OCI-LY7 (cell line): ENCODE measurements around the gene LIAS. TPM values are rescaled to one million over a fixed set of nuclear protein-coding genes. Genes with fewer than 3 reads are reported as not detected.

Experiments used
- BruUV-seq: library from RNA; stranded (reverse); fragments of 400-500 nt; replicated peaks from 2 replicates; lab custom pipeline; 2021; lab: Mats Ljungman, UMichigan
- CTCF ChIA-PET: fragments of 300-600 bp; sonication (Branson Sonifier 250); formaldehyde crosslinking; loops from one replicate; lab custom pipeline; 2022; ENCODE audit warnings: antibody characterized with exemption; ENCODE audit not compliant: unreplicated experiment; lab: Charles Lee
- POLR2A ChIA-PET: fragments of 300-600 bp; sonication (Branson Sonifier 250); formaldehyde crosslinking; loops from one replicate; lab custom pipeline; 2022; ENCODE audit warnings: antibody characterized with exemption; lab: Charles Lee
- DNase-seq: peaks from one replicate; pipeline ENCODE4 v3.0.0-alpha.2; 2015; ENCODE audit warnings: low spot score
- H2AFZ ChIP-seq: fragments of 200-600 bp; sonication (generic), shearing (Covaris generic); 2 replicates; pipeline ENCODE4 v1.6.1; 2014; ENCODE audit warnings: mild to moderate bottlenecking, antibody characterized with exemption, low read length, moderate library complexity
- H3K27ac ChIP-seq: fragments of 200-600 bp; sonication (generic); 2 replicates; pipeline ENCODE4 v1.5.1; 2014; ENCODE audit warnings: mixed run types, low read depth, mild to moderate bottlenecking, moderate library complexity, low read length, inconsistent platforms; ENCODE audit not compliant: poor library complexity, severe bottlenecking
- H3K36me3 ChIP-seq: fragments of 200-600 bp; sonication (generic); 2 replicates; pipeline ENCODE4 v1.6.1; 2014; ENCODE audit warnings: mild to moderate bottlenecking, antibody characterized with exemption, low read length, moderate library complexity, mixed read lengths; ENCODE audit not compliant: insufficient read depth
- H3K4me1 ChIP-seq: fragments of 200-600 bp; sonication (generic); 2 replicates; pipeline ENCODE4 v1.5.1; 2014; ENCODE audit warnings: mild to moderate bottlenecking, low read length; ENCODE audit not compliant: insufficient read depth, poor library complexity, severe bottlenecking
- H3K4me2 ChIP-seq: fragments of 200-600 bp; sonication (generic); 2 replicates; pipeline ENCODE4 v1.6.1; 2014; ENCODE audit warnings: mild to moderate bottlenecking, low read length
- H3K4me3 ChIP-seq: fragments of 200-600 bp; sonication (generic); 2 replicates; pipeline ENCODE4 v1.5.1; 2014; ENCODE audit warnings: mild to moderate bottlenecking, low read depth, low read length; ENCODE audit not compliant: poor library complexity, severe bottlenecking
- H3K79me2 ChIP-seq: fragments of 200-600 bp; sonication (generic); 2 replicates; pipeline ENCODE4 v1.6.1; 2016; ENCODE audit warnings: low read depth, mild to moderate bottlenecking, low read length, moderate library complexity, mixed read lengths; ENCODE audit not compliant: insufficient read depth
- H3K9me2 ChIP-seq: fragments of 200-600 bp; sonication (generic); 2 replicates; pipeline ENCODE4 v1.6.1; 2016; ENCODE audit warnings: mild to moderate bottlenecking, low read length, mixed read lengths; ENCODE audit not compliant: insufficient read depth
- H3K9me3 ChIP-seq: fragments of 200-600 bp; sonication (generic); 2 replicates; pipeline ENCODE4 v1.6.1; 2014; ENCODE audit warnings: mild to moderate bottlenecking, mixed run types, low read length, mixed read lengths
- H4K20me1 ChIP-seq: fragments of 200-600 bp; sonication (generic); 2 replicates; pipeline ENCODE4 v1.6.1; 2014; ENCODE audit warnings: mild to moderate bottlenecking, antibody characterized with exemption, low read length, moderate library complexity, mixed read lengths; ENCODE audit not compliant: insufficient read depth
- CTCF ChIP-seq: fragments of 200-600 bp; sonication (generic); conservative IDR thresholded peaks from 2 replicates; pipeline ENCODE4 v1.5.1; 2014; ENCODE audit warnings: mild to moderate bottlenecking, antibody characterized with exemption, low read length, moderate library complexity, mixed read lengths
- EZH2phosphoT487 ChIP-seq: fragments of 200-600 bp; sonication (generic); IDR thresholded peaks from 2 replicates; pipeline ENCODE4 v1.6.1; 2018; ENCODE audit warnings: low read depth, borderline replicate concordance, mild to moderate bottlenecking, mixed run types, antibody characterized with exemption, low read length, moderate library complexity, mixed read lengths
- intact Hi-C: fragments of 100-400 bp; cut with micrococcal nuclease; formaldehyde crosslinking; loops from one replicate; pipeline ENCODE4 v1.10.0; 2022; ENCODE audit not compliant: unreplicated experiment
- total RNA-seq, 2 experiments: library from RNA; depleted of rRNA in 1 of 2; stranded (reverse); fragments of >200 nt in 1 of 2; shearing (Covaris generic) in 1 of 2; gene quantifications; 2 replicates each; pipeline ENCODE4 v1.2.3, GENCODE V29; 2014 to 2022

Gene LIAS
- total RNA-seq, 2 experiments from 2014 or later = 12.7 to 28.3 TPM

GRCh38 chr4:39494354-39494753 lies 35.5 kb downstream of the LIAS start:
- Histone ChIP-seq H3K4me2 (no peak overlapping the region), H3K79me2 (no peaks in the 10 kb centered on the region), H3K4me3 (no peak overlapping the region), H3K9me2 (no peaks in the 10 kb centered on the region), H2AFZ (no peak overlapping the region), H3K9me3 (no peaks in the 10 kb centered on the region), H3K27ac (no peak overlapping the region), H4K20me1 (no peaks in the 10 kb centered on the region), H3K4me1 (no peaks in the 10 kb centered on the region), H3K36me3 (peaks cover 4% of the 10 kb centered on the region; the same call in 1 of the 2 replicates)
- intact Hi-C loops = no loop called here
- ChIA-PET CTCF (no interaction called here), POLR2A (no interaction called here)
- no peak for DNase-seq
- TF ChIP-seq CTCF (no peak), EZH2phosphoT487 (no peak)
- no TSS peak for BruUV-seq

- Histone ChIP-seq H3K79me2 (no peaks in the 10 kb centered on the region), H3K4me1 (no peaks in the 10 kb centered on the region), H4K20me1 (no peaks in the 10 kb centered on the region), H3K9me2 (no peaks in the 10 kb centered on the region), H3K36me3 (peaks cover 11% of the 10 kb centered on the region; the same call in 1 of the 2 replicates), H3K27ac (no peak overlapping the region), H3K4me2 (no peak overlapping the region), H3K4me3 (no peak overlapping the region), H2AFZ (no peak overlapping the region), H3K9me3 (no peaks in the 10 kb centered on the region)
- TF ChIP-seq EZH2phosphoT487 (no peak), CTCF (no peak)
- ChIA-PET POLR2A (interaction anchor here (0.7 to 1.1 kb wide), 2 partner anchors 14 to 15 kb away, joined by 3 read pairs; no protein-coding TSS in a partner anchor), CTCF (no interaction called here)
- intact Hi-C loops = no loop called here
- BruUV-seq = no TSS peak
- DNase-seq = no peak
Observed at GRCh38 chr4:39495446-39496213, 36.8 kb downstream of the LIAS start.
